OCI-LY3 (cell line): ENCODE measurements around the gene FHL3.

Source experiments
- H2AFZ ChIP-seq: fragments of 200-600, 300-600 bp; shearing (Covaris generic); 2 replicates; pipeline ENCODE4 v1.6.0; 2014; ENCODE audit warnings: antibody characterized with exemption, low read depth, low read length
- H3K27ac ChIP-seq: fragments of 200-600, 300-600 bp; sonication (generic); 2 replicates; pipeline ENCODE4 v1.5.1; 2014; ENCODE audit warnings: mild to moderate bottlenecking, low read length, moderate library complexity, mixed read lengths
- H3K27me3 ChIP-seq: fragments of 200-600, 300-600 bp; sonication (generic); 2 replicates; pipeline ENCODE4 v1.6.1; 2014; ENCODE audit warnings: low read depth, low read length, mixed read lengths
- H3K36me3 ChIP-seq: fragments of 200-600, 300-600 bp; sonication (generic); replicated peaks from 2 replicates; pipeline ENCODE3; 2014; ENCODE audit warnings: low read depth, low read length, mixed read lengths
- H3K4me1 ChIP-seq: fragments of 300-600, 200-600 bp; sonication (generic); 2 replicates; pipeline ENCODE4 v1.6.1; 2014; ENCODE audit warnings: low read length, mixed read lengths
- H3K4me2 ChIP-seq: fragments of 200-600, 300-600 bp; sonication (generic); 2 replicates; pipeline ENCODE4 v1.6.1; 2014; ENCODE audit warnings: low read length, mixed read lengths
- H3K4me3 ChIP-seq: fragments of 300-600, 200-600 bp; sonication (generic); 2 replicates; pipeline ENCODE4 v1.5.1; 2014; ENCODE audit warnings: antibody characterized with exemption, mild to moderate bottlenecking, low read length, moderate library complexity
- H3K79me2 ChIP-seq: fragments of 300-600, 200-600 bp; shearing (Covaris generic); 2 replicates; pipeline ENCODE4 v1.6.1; 2014; ENCODE audit warnings: mild to moderate bottlenecking, low read length, mixed read lengths
- H3K9ac ChIP-seq: fragments of 300-600, 200-600 bp; shearing (Covaris generic); 2 replicates; pipeline ENCODE4 v1.6.0; 2014; ENCODE audit warnings: mild to moderate bottlenecking, low read length, moderate library complexity
- H3K9me3 ChIP-seq: fragments of 200-600, 300-600 bp; shearing (Covaris generic); 2 replicates; pipeline ENCODE4 v1.6.1; 2014; ENCODE audit warnings: low read length, mixed read lengths; ENCODE audit not compliant: insufficient read depth
- H4K20me1 ChIP-seq: fragments of 200-600, 300-600 bp; sonication (generic); 2 replicates; pipeline ENCODE4 v1.6.1; 2016; ENCODE audit warnings: low read length, mixed read lengths; ENCODE audit not compliant: insufficient read depth
- EZH2phosphoT487 ChIP-seq: fragments of 200-600 bp; shearing (Covaris generic); IDR thresholded peaks from 2 replicates; pipeline ENCODE4 v1.6.1; 2018; ENCODE audit warnings: antibody characterized with exemption, mixed run types, low read depth
- TF ChIP-seq, protein P1 (sequence below): fragments of 200-600, 300-600 bp; sonication (generic); IDR thresholded peaks from 2 replicates; pipeline ENCODE4 v1.5.1; 2014; ENCODE audit warnings: antibody characterized with exemption, low read length, low read depth

Gene FHL3

DNA sequence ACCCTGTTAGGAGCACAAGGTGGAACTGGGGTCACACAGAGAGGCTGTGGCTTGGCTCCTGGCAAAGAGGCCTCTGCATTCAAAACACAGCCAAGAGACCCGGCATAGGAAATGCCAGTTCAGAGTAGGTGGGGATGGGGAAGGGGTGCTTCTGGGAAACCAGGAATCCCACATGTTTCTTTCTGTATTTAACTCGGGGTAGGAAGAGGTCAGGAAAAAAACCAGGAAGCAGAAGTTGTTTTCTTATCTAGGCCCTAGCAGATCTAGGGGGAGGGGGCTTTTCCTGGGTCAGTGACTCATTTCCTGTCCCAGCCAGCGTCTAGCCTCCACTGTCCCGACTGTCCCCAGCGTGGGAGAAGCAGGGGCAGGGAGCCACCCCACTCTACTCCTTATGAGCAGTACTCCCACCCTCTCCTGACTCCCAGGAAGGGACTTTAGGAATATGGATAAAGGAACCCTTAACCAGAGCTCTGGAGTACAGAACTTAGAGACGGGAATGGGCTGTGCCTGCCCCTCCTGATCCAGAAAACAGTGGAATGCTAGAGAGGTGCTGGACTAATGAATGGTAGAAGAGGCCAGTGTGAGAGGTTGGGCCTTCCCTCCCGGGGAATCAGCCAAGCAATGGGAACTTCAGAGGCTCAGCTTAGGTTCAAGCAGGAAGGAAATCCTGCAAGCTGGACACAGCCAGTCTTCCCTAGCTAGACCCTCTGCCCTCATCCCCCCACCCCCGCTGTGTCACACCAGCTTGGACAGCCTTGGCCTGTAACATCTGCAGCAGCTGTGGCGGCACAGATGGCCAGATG is 5.7 kb downstream of the FHL3 start:
- peaks cover 21% of the 10 kb centered on the region for H3K4me1 ChIP-seq
- no peak overlapping the region for H3K4me2 ChIP-seq
- H3K27me3 ChIP-seq, result no peaks in the 10 kb centered on the region
- H3K4me3 ChIP-seq, result no peak overlapping the region
- H3K27ac ChIP-seq, result no peak overlapping the region
- no peaks in the 10 kb centered on the region for H3K36me3 ChIP-seq
- H4K20me1 ChIP-seq, result no peaks in the 10 kb centered on the region
- H3K79me2 ChIP-seq, result peaks cover 27% of the 10 kb centered on the region
- no peaks in the 10 kb centered on the region for H3K9me3 ChIP-seq
- TF ChIP-seq, protein P1, sequence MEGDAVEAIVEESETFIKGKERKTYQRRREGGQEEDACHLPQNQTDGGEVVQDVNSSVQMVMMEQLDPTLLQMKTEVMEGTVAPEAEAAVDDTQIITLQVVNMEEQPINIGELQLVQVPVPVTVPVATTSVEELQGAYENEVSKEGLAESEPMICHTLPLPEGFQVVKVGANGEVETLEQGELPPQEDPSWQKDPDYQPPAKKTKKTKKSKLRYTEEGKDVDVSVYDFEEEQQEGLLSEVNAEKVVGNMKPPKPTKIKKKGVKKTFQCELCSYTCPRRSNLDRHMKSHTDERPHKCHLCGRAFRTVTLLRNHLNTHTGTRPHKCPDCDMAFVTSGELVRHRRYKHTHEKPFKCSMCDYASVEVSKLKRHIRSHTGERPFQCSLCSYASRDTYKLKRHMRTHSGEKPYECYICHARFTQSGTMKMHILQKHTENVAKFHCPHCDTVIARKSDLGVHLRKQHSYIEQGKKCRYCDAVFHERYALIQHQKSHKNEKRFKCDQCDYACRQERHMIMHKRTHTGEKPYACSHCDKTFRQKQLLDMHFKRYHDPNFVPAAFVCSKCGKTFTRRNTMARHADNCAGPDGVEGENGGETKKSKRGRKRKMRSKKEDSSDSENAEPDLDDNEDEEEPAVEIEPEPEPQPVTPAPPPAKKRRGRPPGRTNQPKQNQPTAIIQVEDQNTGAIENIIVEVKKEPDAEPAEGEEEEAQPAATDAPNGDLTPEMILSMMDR, result no peak
- no peak for TF ChIP-seq EZH2phosphoT487
- H2AFZ ChIP-seq, result no peak overlapping the region
- no peak overlapping the region for H3K9ac ChIP-seq

DNA sequence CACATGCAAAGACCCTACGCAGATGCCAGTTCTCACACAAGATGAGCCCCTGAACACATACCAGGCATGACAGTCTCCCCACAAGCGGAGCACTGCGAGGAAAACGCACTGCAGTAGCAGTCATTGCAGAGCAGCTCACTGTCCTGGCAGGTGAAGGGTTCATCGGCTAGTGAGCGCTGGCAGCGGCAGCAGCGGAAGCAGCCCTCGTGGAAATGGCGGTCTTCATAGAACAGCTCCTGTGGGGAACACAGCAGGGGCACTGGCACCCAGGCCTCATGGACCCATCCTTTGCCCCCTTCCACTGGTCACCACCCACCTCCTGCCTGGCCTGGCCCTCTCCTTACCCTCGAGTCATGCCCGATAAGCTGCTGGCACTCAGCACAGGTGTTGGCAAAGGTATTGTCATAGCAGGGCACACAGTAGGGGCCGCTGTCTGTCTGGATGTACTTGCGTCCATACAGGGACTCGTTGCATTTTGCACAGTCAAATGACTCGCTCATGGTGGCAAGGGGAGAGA is 6.3 kb downstream of the FHL3 start:
- H4K20me1 ChIP-seq, result no peaks in the 10 kb centered on the region
- H3K4me1 ChIP-seq, result peaks cover 18% of the 10 kb centered on the region
- no peaks in the 10 kb centered on the region for H3K36me3 ChIP-seq
- H3K9me3 ChIP-seq, result no peaks in the 10 kb centered on the region
- H3K9ac ChIP-seq, result no peak overlapping the region
- no peaks in the 10 kb centered on the region for H3K27me3 ChIP-seq
- no peak overlapping the region for H3K4me2 ChIP-seq
- H3K4me3 ChIP-seq, result no peak overlapping the region
- TF ChIP-seq EZH2phosphoT487, result no peak
- TF ChIP-seq, protein P1, result no peak
- no peak overlapping the region for H3K27ac ChIP-seq
- no peak overlapping the region for H2AFZ ChIP-seq
- H3K79me2 ChIP-seq, result peaks cover 21% of the 10 kb centered on the region

DNA sequence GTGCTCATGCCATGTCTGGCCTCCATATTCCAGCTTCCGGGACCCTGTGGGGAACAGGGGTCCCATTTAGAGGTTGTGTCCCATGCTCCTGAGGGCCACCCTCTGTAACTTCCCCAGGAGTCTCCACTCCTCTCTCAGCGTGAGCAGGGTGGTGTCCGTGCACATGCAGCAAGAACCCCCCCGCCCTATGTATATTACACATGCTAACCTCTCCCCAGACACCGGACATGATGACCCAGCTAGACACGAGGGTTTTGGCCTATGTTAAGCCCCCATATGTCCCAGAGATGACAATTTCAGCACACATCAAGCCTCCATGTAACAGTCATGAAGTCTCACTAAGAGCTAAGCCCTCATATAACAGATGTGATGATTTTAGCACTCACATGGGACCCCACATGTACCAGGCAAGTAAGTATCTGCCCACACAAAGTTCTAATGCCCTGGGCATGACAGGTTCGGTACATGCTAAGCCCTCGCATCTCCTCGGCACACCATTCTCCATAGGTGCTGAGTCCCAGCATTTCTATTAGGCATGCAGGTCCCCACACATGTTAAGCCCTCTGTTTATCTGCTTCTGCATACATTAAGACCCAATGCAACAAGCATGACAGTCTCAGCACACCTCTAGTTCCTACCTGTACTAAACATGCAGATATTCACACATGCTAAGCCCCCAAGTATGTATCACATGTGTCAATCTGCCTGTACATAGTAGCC is 7.1 kb downstream of the FHL3 start:
- no peaks in the 10 kb centered on the region for H3K27me3 ChIP-seq
- TF ChIP-seq, protein P1, result no peak
- TF ChIP-seq EZH2phosphoT487, result no peak
- no peak overlapping the region for H3K9ac ChIP-seq
- no peak overlapping the region for H2AFZ ChIP-seq
- no peak overlapping the region for H3K4me2 ChIP-seq
- H4K20me1 ChIP-seq, result no peaks in the 10 kb centered on the region
- peaks cover 11% of the 10 kb centered on the region for H3K4me1 ChIP-seq
- H3K27ac ChIP-seq, result no peak overlapping the region
- H3K36me3 ChIP-seq, result no peaks in the 10 kb centered on the region
- no peak overlapping the region for H3K4me3 ChIP-seq
- H3K9me3 ChIP-seq, result no peaks in the 10 kb centered on the region
- H3K79me2 ChIP-seq, result peaks cover 14% of the 10 kb centered on the region
